IPS-18a (cell line): ENCODE measurements around the gene MSH5.

Experiments
- H3K27ac ChIP-seq: one replicate; pipeline ENCODE4 v1.5.1; 2013; ENCODE audit warnings: low read length
- H3K27me3 ChIP-seq: one replicate; pipeline ENCODE4 v1.6.1; 2013; ENCODE audit warnings: mild to moderate bottlenecking, low read length; ENCODE audit not compliant: control insufficient read depth, insufficient read depth
- H3K36me3 ChIP-seq: one replicate; pipeline ENCODE4 v1.6.1; 2013; ENCODE audit warnings: low read depth, low read length; ENCODE audit not compliant: control insufficient read depth
- H3K4me1 ChIP-seq: one replicate; pipeline ENCODE4 v1.6.1; 2013; ENCODE audit warnings: low read depth, low read length; ENCODE audit not compliant: control insufficient read depth
- H3K4me3 ChIP-seq: one replicate; pipeline ENCODE4 v1.5.1; 2013; ENCODE audit warnings: low read length
- H3K9ac ChIP-seq: one replicate; pipeline ENCODE4 v1.6.1; 2013; ENCODE audit warnings: mild to moderate bottlenecking, low read length, moderate library complexity
- H3K9me3 ChIP-seq: one replicate; pipeline ENCODE4 v1.6.1; 2013; ENCODE audit warnings: low read depth, low read length; ENCODE audit not compliant: control insufficient read depth

The MSH5 gene

GRCh38 chr6:31767096-31767645, 27.4 kb downstream of the MSH5 start:
- no peak overlapping the region for H3K9ac ChIP-seq
- H3K27me3 ChIP-seq: no peaks in the 10 kb centered on the region
- H3K27ac ChIP-seq: no peak overlapping the region
- H3K4me1 ChIP-seq: peaks cover 7% of the 10 kb centered on the region
- H3K36me3 ChIP-seq: no peaks in the 10 kb centered on the region
- no peaks in the 10 kb centered on the region for H3K9me3 ChIP-seq
- H3K4me3 ChIP-seq: no peak overlapping the region

- no peak overlapping the region for H3K4me3 ChIP-seq
- H3K4me1 ChIP-seq: peaks cover 3% of the 10 kb centered on the region
- no peaks in the 10 kb centered on the region for H3K36me3 ChIP-seq
- H3K9me3 ChIP-seq: no peaks in the 10 kb centered on the region
- H3K27me3 ChIP-seq: no peaks in the 10 kb centered on the region
- H3K9ac ChIP-seq: no peak overlapping the region
- no peak overlapping the region for H3K27ac ChIP-seq
Observed at GRCh38 chr6:31768363-31769257, 28.8 kb downstream of the MSH5 start.

- Histone ChIP-seq H3K27ac (no peak overlapping the region), H3K9ac (no peak overlapping the region), H3K36me3 (no peaks in the 10 kb centered on the region), H3K27me3 (no peaks in the 10 kb centered on the region), H3K9me3 (no peaks in the 10 kb centered on the region), H3K4me3 (no peak overlapping the region), H3K4me1 (no peaks in the 10 kb centered on the region)
Observed at GRCh38 chr6:31769684-31770371, 30.0 kb downstream of the MSH5 start.

GRCh38 chr6:31770860-31771259, 31.1 kb downstream of the MSH5 start:
- Histone ChIP-seq H3K4me1 (no peaks in the 10 kb centered on the region), H3K27me3 (no peaks in the 10 kb centered on the region), H3K9ac (no peak overlapping the region), H3K4me3 (no peak overlapping the region), H3K27ac (no peak overlapping the region), H3K36me3 (no peaks in the 10 kb centered on the region), H3K9me3 (no peaks in the 10 kb centered on the region)

GRCh38 chr6:31771992-31772358, 32.2 kb downstream of the MSH5 start:
- Histone ChIP-seq H3K9me3 (no peaks in the 10 kb centered on the region), H3K27ac (no peak overlapping the region), H3K36me3 (no peaks in the 10 kb centered on the region), H3K4me3 (no peak overlapping the region), H3K4me1 (no peaks in the 10 kb centered on the region), H3K27me3 (no peaks in the 10 kb centered on the region), H3K9ac (no peak overlapping the region)

- no peak overlapping the region for H3K9ac ChIP-seq
- peaks cover 25% of the 10 kb centered on the region for H3K36me3 ChIP-seq
- H3K9me3 ChIP-seq: no peaks in the 10 kb centered on the region
- no peaks in the 10 kb centered on the region for H3K4me1 ChIP-seq
- H3K27me3 ChIP-seq: no peaks in the 10 kb centered on the region
- no peak overlapping the region for H3K4me3 ChIP-seq
- H3K27ac ChIP-seq: no peak overlapping the region
Observed at GRCh38 chr6:31775184-31775583, 35.4 kb downstream of the MSH5 start.

- H3K27ac ChIP-seq: no peak overlapping the region
- no peaks in the 10 kb centered on the region for H3K27me3 ChIP-seq
- H3K36me3 ChIP-seq: peaks cover 32% of the 10 kb centered on the region
- H3K4me1 ChIP-seq: no peaks in the 10 kb centered on the region
- H3K4me3 ChIP-seq: no peak overlapping the region
- no peaks in the 10 kb centered on the region for H3K9me3 ChIP-seq
- no peak overlapping the region for H3K9ac ChIP-seq
Observed at GRCh38 chr6:31775633-31776484, 36.1 kb downstream of the MSH5 start.

- H3K9me3 ChIP-seq: no peaks in the 10 kb centered on the region
- H3K9ac ChIP-seq: no peak overlapping the region
- no peak overlapping the region for H3K4me3 ChIP-seq
- H3K27ac ChIP-seq: no peak overlapping the region
- H3K27me3 ChIP-seq: no peaks in the 10 kb centered on the region
- peaks cover 34% of the 10 kb centered on the region for H3K36me3 ChIP-seq
- H3K4me1 ChIP-seq: no peaks in the 10 kb centered on the region
Observed at GRCh38 chr6:31776485-31776988, 36.7 kb downstream of the MSH5 start.

GRCh38 chr6:31776989-31777666, 37.3 kb downstream of the MSH5 start, which contains the start of gene VWA7:
VWA7 (minus strand) TSS chr6:31777328; CDS start chr6:31776779, 549 bp downstream.
- no peaks in the 10 kb centered on the region for H3K9me3 ChIP-seq
- H3K4me3 ChIP-seq: no peak within 1 kb of the TSS

GRCh38 chr6:31777667-31778050, 37.9 kb downstream of the MSH5 start:
- H3K36me3 ChIP-seq: peaks cover 45% of the 10 kb centered on the region
- H3K27me3 ChIP-seq: no peaks in the 10 kb centered on the region
- H3K9ac ChIP-seq: no peak overlapping the region
- no peaks in the 10 kb centered on the region for H3K9me3 ChIP-seq
- no peaks in the 10 kb centered on the region for H3K4me1 ChIP-seq
- no peak overlapping the region for H3K27ac ChIP-seq
- H3K4me3 ChIP-seq: no peak overlapping the region

More at GRCh38 chr6:31776989-31777666, 37.3 kb downstream of the MSH5 start, which contains the start of gene VWA7:
- Histone ChIP-seq H3K27me3 (no peaks in the 10 kb centered on the region), H3K9ac (no peak within 1 kb of the TSS), H3K36me3 (peaks cover 39% of the 10 kb centered on the region), H3K27ac (no peak within 1 kb of the TSS), H3K4me1 (no peaks in the 10 kb centered on the region)
